ENCODE measurements around the gene SORCS2.

- TF ChIP-seq SUZ12 (IDR thresholded peaks at IDR 0.05; ENCODE audit: extremely low read depth, insufficient read depth, insufficient read length), result no peak
- no peak for TF ChIP-seq ZNF274 (IDR thresholded peaks at IDR 0.05; ENCODE audit: low read depth, low read length)
Observed at GRCh38 chr4:7675136-7675535, 482.8 kb downstream of the SORCS2 start.
